ENCODE data around the gene C1orf210.

C1orf210 gene

DNA sequence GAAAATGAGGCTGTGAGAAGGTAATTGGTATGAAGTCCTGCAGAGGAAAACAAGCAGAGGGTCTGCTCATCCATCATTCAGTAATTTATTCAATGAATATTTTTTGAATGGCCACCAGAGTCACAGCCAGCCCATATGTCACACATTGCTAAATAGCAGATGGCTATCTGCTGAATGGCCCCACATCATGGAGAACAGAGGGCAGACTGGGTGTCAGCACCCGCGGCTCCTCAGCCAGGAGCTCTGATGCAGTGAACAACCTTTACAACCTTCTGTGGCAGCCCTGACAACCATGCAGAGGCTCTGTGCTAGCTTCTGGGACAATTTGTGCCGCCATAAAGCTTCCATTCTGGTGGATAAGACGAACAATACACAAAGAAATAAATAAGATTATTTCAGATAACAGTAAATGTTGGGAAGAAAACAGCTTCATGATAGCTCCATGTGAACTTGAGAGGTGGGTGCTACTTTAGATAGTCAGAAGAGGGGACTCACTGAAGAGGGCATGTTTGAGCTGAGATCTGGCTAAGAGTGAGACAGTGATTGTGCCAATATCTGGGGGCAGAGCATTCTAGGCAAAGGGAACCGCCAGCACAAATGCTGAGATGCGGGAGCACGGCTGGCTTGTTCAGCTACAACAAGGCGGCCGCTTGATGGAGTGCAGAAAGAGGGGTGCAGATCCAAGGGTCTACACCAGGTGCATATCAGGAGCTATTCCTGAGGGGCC is 2.8 kb upstream of the C1orf210 start:
- DNase-seq (ENCODE audit: low read depth) = no peak
- TF ChIP-seq, protein P1, sequence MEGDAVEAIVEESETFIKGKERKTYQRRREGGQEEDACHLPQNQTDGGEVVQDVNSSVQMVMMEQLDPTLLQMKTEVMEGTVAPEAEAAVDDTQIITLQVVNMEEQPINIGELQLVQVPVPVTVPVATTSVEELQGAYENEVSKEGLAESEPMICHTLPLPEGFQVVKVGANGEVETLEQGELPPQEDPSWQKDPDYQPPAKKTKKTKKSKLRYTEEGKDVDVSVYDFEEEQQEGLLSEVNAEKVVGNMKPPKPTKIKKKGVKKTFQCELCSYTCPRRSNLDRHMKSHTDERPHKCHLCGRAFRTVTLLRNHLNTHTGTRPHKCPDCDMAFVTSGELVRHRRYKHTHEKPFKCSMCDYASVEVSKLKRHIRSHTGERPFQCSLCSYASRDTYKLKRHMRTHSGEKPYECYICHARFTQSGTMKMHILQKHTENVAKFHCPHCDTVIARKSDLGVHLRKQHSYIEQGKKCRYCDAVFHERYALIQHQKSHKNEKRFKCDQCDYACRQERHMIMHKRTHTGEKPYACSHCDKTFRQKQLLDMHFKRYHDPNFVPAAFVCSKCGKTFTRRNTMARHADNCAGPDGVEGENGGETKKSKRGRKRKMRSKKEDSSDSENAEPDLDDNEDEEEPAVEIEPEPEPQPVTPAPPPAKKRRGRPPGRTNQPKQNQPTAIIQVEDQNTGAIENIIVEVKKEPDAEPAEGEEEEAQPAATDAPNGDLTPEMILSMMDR (IDR thresholded peaks at IDR 0.05; ENCODE audit: insufficient read depth, low read depth, low read length, missing control alignments) = no peak
- no peak overlapping the region for H3K4me3 ChIP-seq (ENCODE audit: low read depth, low read length)

DNA sequence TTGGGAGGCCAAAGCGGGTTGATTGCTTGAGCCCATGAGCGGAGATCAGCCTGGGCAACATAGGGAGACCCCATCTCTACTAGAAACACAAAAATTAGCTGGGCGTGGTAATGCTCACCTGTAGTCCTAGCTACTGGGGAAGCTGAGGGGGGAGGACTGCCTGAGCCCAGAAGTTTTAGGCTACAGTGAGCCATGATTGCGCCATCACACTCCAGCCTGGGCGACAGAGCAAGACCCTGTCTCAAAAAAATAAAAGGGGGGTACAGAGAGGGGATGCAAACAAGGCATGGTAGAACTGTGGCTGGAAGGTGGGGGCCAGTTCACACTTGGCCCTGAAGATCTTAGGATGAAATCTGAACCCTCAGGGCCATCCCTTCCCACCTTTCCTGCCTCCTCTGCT is 1.2 kb upstream of the C1orf210 start:
- no peak overlapping the region for H3K4me3 ChIP-seq (ENCODE audit: low read depth, low read length)
- TF ChIP-seq, protein P1 (IDR thresholded peaks at IDR 0.05; ENCODE audit: insufficient read depth, low read depth, low read length, missing control alignments) = no peak
- no peak for DNase-seq (ENCODE audit: low read depth)

DNA sequence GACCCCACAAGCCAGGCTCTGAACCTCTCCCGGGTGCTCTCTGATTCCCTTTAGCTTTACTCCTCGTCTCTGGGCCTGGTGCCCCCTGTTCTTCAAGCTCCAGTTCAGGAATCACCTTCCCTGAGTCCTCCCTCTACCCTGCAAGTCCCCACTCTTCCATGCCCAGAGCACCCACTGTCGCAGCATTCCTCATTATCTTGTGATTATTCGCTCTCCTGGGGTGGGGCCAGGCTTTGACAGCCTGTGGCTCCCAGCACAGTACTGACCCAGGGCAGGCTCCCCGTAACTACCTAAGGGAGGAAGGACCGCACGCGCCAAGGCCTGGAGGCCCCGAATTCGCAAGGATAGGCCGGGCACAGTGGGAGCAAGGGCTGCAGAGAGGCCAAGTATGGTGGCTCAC is 734 bp upstream of the C1orf210 start:
- TF ChIP-seq, protein P1 (IDR thresholded peaks at IDR 0.05; ENCODE audit: insufficient read depth, low read depth, low read length, missing control alignments) = no peak
- DNase-seq (ENCODE audit: low read depth) = no peak
- no peak overlapping the region for H3K4me3 ChIP-seq (ENCODE audit: low read depth, low read length)

DNA sequence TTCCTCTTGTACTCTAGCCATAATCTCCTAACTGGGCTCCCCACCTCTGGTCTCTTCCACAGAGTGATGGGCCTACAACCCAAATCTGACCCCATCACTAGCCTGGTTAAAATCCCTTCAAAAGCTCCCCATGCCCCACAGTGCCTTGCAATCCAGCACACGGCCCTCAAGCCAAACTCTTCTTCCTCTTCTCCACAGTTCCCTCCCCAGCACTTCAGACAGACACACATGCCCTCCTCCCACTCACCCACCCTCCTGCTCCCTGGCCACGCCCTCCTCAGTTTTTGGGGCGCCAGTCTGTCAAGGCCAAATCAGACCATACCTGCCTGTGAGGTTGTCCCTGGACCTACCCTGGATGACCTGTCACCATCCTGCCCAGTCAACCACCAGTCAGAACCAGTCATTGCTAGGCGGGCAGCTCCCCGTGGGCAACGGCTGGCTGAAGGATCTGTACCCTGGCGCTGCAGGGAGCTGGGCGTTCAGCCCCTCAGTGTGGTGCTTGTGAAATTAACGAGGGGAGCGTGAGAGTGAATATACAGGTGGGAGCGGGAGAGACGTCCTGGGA is 753 bp downstream of the C1orf210 start:
- H3K4me3 ChIP-seq (ENCODE audit: low read depth, low read length) = no peak overlapping the region
- TF ChIP-seq, protein P1 (IDR thresholded peaks at IDR 0.05; ENCODE audit: insufficient read depth, low read depth, low read length, missing control alignments) = no peak
- no peak for DNase-seq (ENCODE audit: low read depth)

DNA sequence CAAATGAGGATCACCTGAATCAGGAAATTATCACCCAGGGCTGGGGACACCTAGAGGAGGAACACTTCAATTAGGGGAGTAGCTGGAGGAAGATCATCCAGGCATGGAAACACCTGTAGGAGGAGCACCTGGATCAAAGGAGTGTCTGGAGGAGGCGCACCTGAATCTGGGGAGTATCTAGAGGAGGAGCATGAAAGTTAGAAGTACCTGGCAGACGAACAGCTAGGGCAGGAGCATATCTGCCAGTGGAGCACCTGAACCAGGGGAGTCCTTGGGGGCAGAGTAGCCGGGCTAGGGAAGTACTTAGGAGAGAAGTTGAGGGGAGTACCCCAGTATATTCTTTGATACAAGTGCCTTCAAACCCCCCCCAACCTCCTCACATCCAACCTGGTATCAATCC is 1.3 kb downstream of the C1orf210 start:
- TF ChIP-seq, protein P1 (IDR thresholded peaks at IDR 0.05; ENCODE audit: insufficient read depth, low read depth, low read length, missing control alignments) = no peak
- DNase-seq (ENCODE audit: low read depth) = no peak
- H3K4me3 ChIP-seq (ENCODE audit: low read depth, low read length) = no peak overlapping the region

DNA sequence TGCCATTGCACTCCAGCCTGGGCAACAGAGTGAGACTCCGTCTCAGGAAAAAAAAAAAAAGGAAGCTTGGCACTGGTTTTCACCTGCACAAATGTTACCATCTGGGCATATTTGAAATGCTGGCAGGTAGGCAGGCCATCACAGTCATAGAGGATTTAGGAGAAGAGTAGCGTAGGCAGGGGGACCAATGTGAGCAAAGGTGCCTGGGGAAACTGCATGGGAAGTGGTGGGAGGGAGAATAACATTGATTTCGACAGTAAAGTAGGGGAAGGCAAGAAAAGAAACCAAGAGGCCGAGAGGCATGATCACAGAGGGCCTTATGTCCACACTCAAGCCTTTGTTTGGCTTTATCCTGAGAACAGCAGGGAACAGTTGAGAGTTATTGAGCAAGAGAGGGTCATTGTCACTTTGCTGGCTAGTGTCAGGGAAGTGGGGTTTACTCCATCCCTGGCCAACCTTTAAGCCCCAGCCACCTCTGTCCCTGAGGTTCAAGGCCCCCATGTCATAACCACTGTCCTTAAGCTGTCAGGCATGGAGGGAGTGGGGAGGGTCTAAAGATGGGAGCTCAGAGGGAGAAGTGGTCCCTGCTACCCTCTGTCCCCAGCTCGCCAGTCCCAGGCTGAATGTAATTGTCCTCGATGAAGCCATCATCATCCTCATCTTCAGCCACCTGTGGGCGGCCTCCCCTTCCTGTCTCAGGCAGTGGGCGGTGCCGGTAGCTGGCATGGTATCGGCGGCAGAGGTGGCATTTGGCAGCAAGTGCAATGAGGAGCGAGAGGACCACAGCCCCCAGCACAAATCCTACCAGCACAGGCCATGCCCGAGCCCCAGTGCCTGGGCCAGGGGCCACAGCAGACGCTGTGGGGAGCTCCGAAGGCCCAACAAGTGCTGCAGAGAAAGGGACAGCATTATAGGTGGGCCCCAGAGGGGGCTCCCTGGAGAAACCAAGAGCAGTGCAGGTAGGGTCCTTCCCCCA is 2.9 kb downstream of the C1orf210 start:
- TF ChIP-seq, protein P1 (IDR thresholded peaks at IDR 0.05; ENCODE audit: insufficient read depth, low read depth, low read length, missing control alignments) = no peak
- no peak overlapping the region for H3K4me3 ChIP-seq (ENCODE audit: low read depth, low read length)
- DNase-seq (ENCODE audit: low read depth) = no peak
